ENCODE measurements around the gene TCF20.

The TCF20 gene

DNA sequence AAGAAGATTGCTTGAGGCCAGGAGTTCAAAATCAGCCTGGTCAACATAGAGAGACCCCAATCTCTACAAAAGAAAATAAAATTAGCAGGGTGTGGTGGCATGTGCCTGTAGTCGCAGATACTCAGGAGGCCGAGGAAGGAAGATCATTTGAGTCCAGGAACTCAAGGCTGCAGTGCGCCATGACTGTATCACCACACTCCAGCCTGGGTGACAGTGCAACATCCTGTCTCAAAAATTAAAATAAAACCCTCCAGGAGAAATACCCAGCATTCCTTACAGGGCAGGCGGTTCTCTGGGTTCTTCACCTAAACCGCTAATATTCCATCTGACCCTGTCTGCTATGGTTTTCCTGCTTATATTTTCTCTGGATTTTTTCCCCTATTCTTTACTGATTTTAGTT, 13.5 kb downstream of the TCF20 start:
- no peak for DNase-seq

DNA sequence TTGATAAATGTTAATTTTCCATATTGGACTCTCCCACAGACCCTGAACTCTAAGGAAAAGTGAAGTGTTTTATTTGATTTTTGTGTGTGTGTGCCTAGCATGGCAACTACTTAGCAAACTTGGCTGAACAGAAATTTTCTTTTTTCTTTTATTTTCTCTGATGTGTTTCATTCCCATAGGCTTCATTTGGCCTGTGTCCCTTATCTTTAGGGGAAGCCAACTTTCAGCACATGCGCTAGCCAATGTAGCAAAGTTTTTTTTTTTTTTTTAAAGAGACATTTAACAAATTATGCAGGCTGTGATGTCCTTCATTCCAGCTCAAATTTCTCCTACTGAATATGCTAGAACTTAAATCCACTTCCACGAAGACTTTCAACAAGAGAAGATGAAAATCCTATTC, 14.2 kb downstream of the TCF20 start:
- DNase-seq = no peak

- DNase-seq = no peak
Observed at GRCh38 chr22:42249831-42250230, 20.6 kb downstream of the TCF20 start.

DNA sequence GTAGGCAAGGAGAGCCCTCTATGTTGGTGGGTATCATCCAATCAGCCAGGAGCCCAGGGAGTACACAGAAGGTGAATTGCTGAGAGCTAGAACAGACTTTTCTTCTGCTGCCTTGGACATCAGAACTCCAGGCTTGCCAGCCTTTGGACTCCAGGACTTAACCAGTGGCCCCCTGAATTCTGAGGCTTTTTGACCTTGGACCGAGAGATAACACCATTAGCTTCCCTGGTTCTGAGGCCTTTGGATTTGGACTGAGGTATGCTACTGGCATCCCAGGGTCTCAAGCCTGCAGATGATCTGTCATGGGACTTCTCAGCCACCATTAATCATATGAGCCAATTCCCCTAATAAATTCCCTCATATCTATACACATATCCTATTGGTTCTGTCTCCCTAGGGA, 21.5 kb downstream of the TCF20 start:
- DNase-seq = no peak

- no peak for DNase-seq
Observed at GRCh38 chr22:42247596-42247995, 22.9 kb downstream of the TCF20 start.

GRCh38 chr22:42243802-42244060, 26.7 kb downstream of the TCF20 start:
- DNase-seq = no peak

DNA sequence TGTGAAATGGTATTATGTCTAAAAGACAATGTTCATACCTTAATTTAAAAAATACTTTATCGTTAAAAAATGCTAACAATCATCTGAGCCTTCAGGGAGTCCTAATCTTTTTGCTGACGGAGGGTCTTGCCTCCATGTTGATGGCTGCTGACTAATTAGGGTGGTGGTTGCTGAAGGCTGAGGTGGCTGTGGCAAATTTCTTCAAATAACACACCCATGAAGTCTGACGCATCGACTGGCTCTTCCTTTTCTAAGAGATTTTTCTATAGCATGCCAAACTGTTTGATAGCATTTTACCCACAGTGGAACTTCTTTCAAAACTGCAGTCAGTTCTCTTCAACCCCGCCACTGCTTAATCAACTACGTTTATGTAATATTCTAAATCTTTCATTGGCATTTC, 33.6 kb downstream of the TCF20 start:
- no peak for DNase-seq

- DNase-seq = no peak
Observed at GRCh38 chr22:42236268-42236667, 34.2 kb downstream of the TCF20 start.

- no peak for DNase-seq
Observed at GRCh38 chr22:42233879-42234278, 36.6 kb downstream of the TCF20 start.

DNA sequence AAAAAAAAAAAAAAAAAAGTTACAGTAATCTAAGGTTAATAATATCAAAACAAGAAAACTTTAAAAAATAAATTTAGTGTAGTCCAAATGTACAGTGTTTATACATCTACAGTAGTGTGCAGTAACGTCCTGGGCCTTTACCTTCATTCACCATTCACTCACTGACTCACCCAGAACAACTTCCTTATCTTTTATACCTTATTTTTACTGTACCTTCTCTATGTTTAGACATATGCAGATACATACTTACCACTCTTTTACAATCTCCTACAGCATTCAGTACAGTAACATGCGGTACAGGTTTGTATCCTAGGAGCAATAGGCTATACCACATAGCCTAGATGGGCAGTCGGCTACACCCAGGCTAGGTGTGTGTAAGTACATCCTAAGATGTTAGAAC, 38.5 kb downstream of the TCF20 start:
- no peak for DNase-seq

- DNase-seq = no peak
Observed at GRCh38 chr22:42229455-42230149, 40.9 kb downstream of the TCF20 start.

- DNase-seq = no peak
Observed at GRCh38 chr22:42228483-42228882, 42.0 kb downstream of the TCF20 start.

GRCh38 chr22:42227435-42227834, 43.0 kb downstream of the TCF20 start:
- DNase-seq = no peak

GRCh38 chr22:42225841-42226240, 44.6 kb downstream of the TCF20 start:
- no peak for DNase-seq

- DNase-seq = no peak
Observed at GRCh38 chr22:42222140-42222539, 48.3 kb downstream of the TCF20 start.
